Neuronal stem cell (in vitro differentiated cells): ENCODE measurements around the gene CCDC91. TPM values are rescaled to one million over a fixed set of nuclear protein-coding genes. Genes with fewer than 3 reads are reported as not detected.

Source experiments
- DNase-seq: peaks from one replicate; pipeline ENCODE4 v3.0.0-alpha.2; 2013; ENCODE audit warnings: low spot score
- H2AFZ ChIP-seq: one replicate; pipeline ENCODE4 v1.6.1; 2013; ENCODE audit warnings: mild to moderate bottlenecking, low read length, inconsistent platforms
- H2AK5ac ChIP-seq: 2 replicates; pipeline ENCODE4 v1.6.1; 2013; ENCODE audit warnings: low read depth, mild to moderate bottlenecking, inconsistent platforms, low read length, moderate library complexity, mixed read lengths
- H2BK120ac ChIP-seq: 2 replicates; pipeline ENCODE4 v1.6.1; 2013; ENCODE audit warnings: low read depth, mild to moderate bottlenecking, inconsistent platforms, low read length, moderate library complexity, mixed read lengths
- H2BK12ac ChIP-seq: one replicate; pipeline ENCODE4 v1.6.1; 2013; ENCODE audit warnings: low read length, inconsistent platforms
- H2BK15ac ChIP-seq: 2 replicates; pipeline ENCODE4 v1.6.1; 2013; ENCODE audit warnings: mild to moderate bottlenecking, low read length, inconsistent platforms, mixed read lengths
- H2BK5ac ChIP-seq: one replicate; pipeline ENCODE4 v1.6.1; 2013; ENCODE audit warnings: inconsistent platforms, mild to moderate bottlenecking, low read length, moderate library complexity
- H3K14ac ChIP-seq: one replicate; pipeline ENCODE4 v1.6.1; 2013; ENCODE audit warnings: low read length, inconsistent platforms
- H3K18ac ChIP-seq: 2 replicates; pipeline ENCODE4 v1.6.1; 2013; ENCODE audit warnings: low read length, inconsistent platforms
- H3K23ac ChIP-seq: 2 replicates; pipeline ENCODE4 v1.6.1; 2013; ENCODE audit warnings: low read depth, mild to moderate bottlenecking, mixed read lengths, low read length, inconsistent platforms; ENCODE audit not compliant: poor library complexity
- H3K27ac ChIP-seq: replicated peaks from 3 replicates; pipeline ENCODE4 v1.5.1; 2013; ENCODE audit warnings: low read length, inconsistent platforms
- H3K27me3 ChIP-seq, 3 experiments: 2 replicates each; pipeline ENCODE4 v1.6.1; 2013; ENCODE audit warnings: low read length in 3 of 3, mild to moderate bottlenecking in 2 of 3, inconsistent platforms in 1 of 3, low read depth in 1 of 3, mixed read lengths in 1 of 3, moderate library complexity in 1 of 3; ENCODE audit not compliant: control insufficient read depth in 3 of 3, insufficient read depth in 3 of 3
- H3K36me3 ChIP-seq, 2 donors: replicated peaks in 1 of 2; 2 replicates each; pipeline ENCODE4 v1.6.1; 2013; ENCODE audit warnings: low read length in 2 of 2; ENCODE audit not compliant: control insufficient read depth in 2 of 2, insufficient read depth in 2 of 2
- H3K4ac ChIP-seq: 2 replicates; pipeline ENCODE4 v1.6.1; 2013; ENCODE audit warnings: inconsistent platforms, mild to moderate bottlenecking, low read length, moderate library complexity
- H3K4me1 ChIP-seq, 2 donors: 1 replicate in 1 of 2; 2 replicates in 1 of 2; pipeline ENCODE4 v1.6.1; 2013; ENCODE audit warnings: low read length in 2 of 2, low read depth in 1 of 2; ENCODE audit not compliant: control insufficient read depth in 2 of 2, insufficient read depth in 1 of 2
- H3K4me2 ChIP-seq: one replicate; pipeline ENCODE4 v1.6.1; 2013; ENCODE audit warnings: mild to moderate bottlenecking, low read length, inconsistent platforms; ENCODE audit not compliant: insufficient read depth, poor library complexity, severe bottlenecking
- H3K4me3 ChIP-seq, 2 donors: 2 replicates each; pipeline ENCODE4 v1.5.1; 2013; ENCODE audit warnings: low read length in 2 of 2, mild to moderate bottlenecking in 2 of 2, inconsistent platforms in 1 of 2, moderate library complexity in 1 of 2
- H3K79me1 ChIP-seq: one replicate; pipeline ENCODE4 v1.6.1; 2013; ENCODE audit warnings: low read depth, mild to moderate bottlenecking, inconsistent platforms, low read length, moderate library complexity
- H3K9ac ChIP-seq: one replicate; pipeline ENCODE4 v1.6.1; 2013; ENCODE audit warnings: mild to moderate bottlenecking, low read depth, low read length, inconsistent platforms; ENCODE audit not compliant: poor library complexity
- H3K9me3 ChIP-seq, 2 donors: replicated peaks in 1 of 2; 2 replicates each; pipeline versions ENCODE3 to v1.6.1; 2013; ENCODE audit warnings: low read length in 2 of 2, mild to moderate bottlenecking in 2 of 2, inconsistent platforms in 1 of 2, low read depth in 1 of 2, mixed read lengths in 1 of 2, moderate library complexity in 1 of 2; ENCODE audit not compliant: control insufficient read depth in 2 of 2, insufficient read depth in 1 of 2
- H4K8ac ChIP-seq: one replicate; pipeline ENCODE4 v1.6.1; 2013; ENCODE audit warnings: low read depth, mild to moderate bottlenecking, inconsistent platforms, low read length, moderate library complexity
- H4K91ac ChIP-seq: one replicate; pipeline ENCODE4 v1.6.1; 2013; ENCODE audit warnings: low read length, low read depth, mild to moderate bottlenecking, inconsistent platforms; ENCODE audit not compliant: poor library complexity
- WGBS, 2 donors: extraction: QIAGEN DNeasy Blood & Tissue Kit; methylation state at CpG; one replicate each; pipeline ENCODE4 v1.1.7; 2013; ENCODE audit warnings: missing lambda C conversion rate in 2 of 2, mixed read lengths in 1 of 2; ENCODE audit not compliant: insufficient read length in 2 of 2, insufficient replicate concordance in 1 of 2; ENCODE audit errors: extremely low coverage in 2 of 2; 5-methylcytosine and 5-hydroxymethylcytosine counted together
- polyA plus RNA-seq, 2 experiments: library from polyadenylated mRNA; stranded (reverse); fragments of 200-250 nt; gene quantifications; one replicate each; pipeline ENCODE4 v1.2.3, GENCODE V29; 2013

Gene CCDC91, protein sequence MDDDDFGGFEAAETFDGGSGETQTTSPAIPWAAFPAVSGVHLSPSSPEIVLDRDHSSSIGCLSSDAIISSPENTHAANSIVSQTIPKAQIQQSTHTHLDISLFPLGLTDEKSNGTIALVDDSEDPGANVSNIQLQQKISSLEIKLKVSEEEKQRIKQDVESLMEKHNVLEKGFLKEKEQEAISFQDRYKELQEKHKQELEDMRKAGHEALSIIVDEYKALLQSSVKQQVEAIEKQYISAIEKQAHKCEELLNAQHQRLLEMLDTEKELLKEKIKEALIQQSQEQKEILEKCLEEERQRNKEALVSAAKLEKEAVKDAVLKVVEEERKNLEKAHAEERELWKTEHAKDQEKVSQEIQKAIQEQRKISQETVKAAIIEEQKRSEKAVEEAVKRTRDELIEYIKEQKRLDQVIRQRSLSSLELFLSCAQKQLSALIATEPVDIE
- polyA plus RNA-seq (2013, experiment 1 of 2): 30.9 TPM
- polyA plus RNA-seq (2013, experiment 2 of 2): 35.1 TPM

DNA sequence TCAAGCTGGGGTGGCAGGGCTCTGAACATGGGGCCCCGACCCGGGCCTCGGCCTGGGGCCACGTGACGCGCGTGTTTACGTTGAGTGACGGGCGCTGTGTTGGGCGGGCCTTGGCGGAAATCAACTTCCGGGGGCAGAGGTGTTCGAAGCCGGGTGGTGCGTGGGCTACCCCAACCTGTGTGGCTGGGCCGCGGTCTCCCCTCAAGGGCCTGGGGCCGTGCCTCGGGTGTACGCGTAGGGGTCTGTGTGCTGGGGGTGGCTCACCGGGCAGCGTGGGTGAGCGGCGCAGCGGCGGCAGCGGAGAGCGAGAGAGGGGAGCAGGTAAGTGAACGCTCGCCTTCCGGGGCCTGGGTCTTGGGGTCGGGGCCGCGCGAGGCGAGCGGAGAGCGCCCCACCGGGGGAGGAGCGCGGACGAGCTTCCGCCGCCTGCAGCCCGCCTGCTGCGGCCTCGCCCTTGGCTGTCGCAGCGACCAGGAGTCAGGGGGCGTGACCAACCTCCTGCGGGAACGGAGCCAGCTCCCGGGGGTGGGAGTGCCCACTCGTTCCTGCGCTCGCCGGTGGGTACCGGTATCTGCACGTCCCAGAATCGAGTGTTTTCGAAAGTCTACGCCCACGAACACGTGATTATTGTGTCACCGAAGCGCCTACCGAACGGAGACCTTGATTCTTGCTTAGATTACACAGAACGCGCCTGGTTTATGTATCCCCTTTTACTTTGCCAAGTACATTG, at the start of gene CCDC91:
Gene CCDC91, plus strand, starts transcription at position 136 of the 730 bp plus-strand sequence. CDS start 66,760 bp downstream, outside the sequence.
- peak within 1 kb of the TSS; percentile 61 for H2BK120ac ChIP-seq
- H3K27ac ChIP-seq: no peak within 1 kb of the TSS
- H3K9me3 ChIP-seq: no peaks in the 10 kb centered on the region
- peak within 1 kb of the TSS; percentile 92 for H2BK15ac ChIP-seq
- peak within 1 kb of the TSS; percentile 83 for H4K8ac ChIP-seq
- H3K18ac ChIP-seq: peak within 1 kb of the TSS; percentile 100
- H3K27me3 ChIP-seq: no peaks in the 10 kb centered on the region
- peaks cover 0 to 5% of the 10 kb centered on the region in 2 donors for H3K4me1 ChIP-seq
- H2AK5ac ChIP-seq: no peak within 1 kb of the TSS
- H3K4me2 ChIP-seq: peak within 1 kb of the TSS; percentile 70
- H3K4me3 ChIP-seq: peak within 1 kb of the TSS; percentile 67 to 95
- H4K91ac ChIP-seq: peak within 1 kb of the TSS; percentile 97
- H3K36me3 ChIP-seq: no peaks in the 10 kb centered on the region
- peak within 1 kb of the TSS; percentile 94 for H2BK5ac ChIP-seq
- H2AFZ ChIP-seq: peak within 1 kb of the TSS; percentile 97
- H3K79me1 ChIP-seq: peaks cover 4% of the 10 kb centered on the region
- H3K23ac ChIP-seq: peak within 1 kb of the TSS; percentile 95
- WGBS, 2 donors: no CpG with 5 or more reads among the region's 72 CpGs
- peak; percentile 51 for DNase-seq
- peak within 1 kb of the TSS; percentile 99 for H3K14ac ChIP-seq
- peak within 1 kb of the TSS; percentile 98 for H3K9ac ChIP-seq
- peak within 1 kb of the TSS; percentile 90 for H2BK12ac ChIP-seq
- H3K4ac ChIP-seq: no peak within 1 kb of the TSS

DNA sequence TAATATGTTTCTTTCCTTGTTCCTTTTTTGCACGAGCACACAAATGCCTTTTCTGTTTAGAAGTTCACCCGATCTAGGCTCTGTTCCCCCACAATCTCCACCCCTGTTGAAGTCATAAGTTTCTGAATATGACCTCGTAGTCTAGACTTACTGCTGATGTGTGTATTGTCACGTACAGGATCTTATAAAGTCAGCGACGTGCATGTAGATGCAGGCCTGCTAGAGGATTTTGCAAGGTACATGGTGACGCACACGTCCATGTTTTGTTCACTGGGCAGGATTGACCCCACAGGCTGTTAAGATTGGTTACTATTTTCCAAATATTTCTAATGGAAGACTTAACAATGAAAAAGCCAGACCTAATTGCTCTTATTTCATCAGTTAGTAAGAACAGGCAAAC, 46.2 kb upstream of the CCDC91 start:
- Histone ChIP-seq H3K27ac (no peak overlapping the region), H2BK120ac (no peak overlapping the region)

DNA sequence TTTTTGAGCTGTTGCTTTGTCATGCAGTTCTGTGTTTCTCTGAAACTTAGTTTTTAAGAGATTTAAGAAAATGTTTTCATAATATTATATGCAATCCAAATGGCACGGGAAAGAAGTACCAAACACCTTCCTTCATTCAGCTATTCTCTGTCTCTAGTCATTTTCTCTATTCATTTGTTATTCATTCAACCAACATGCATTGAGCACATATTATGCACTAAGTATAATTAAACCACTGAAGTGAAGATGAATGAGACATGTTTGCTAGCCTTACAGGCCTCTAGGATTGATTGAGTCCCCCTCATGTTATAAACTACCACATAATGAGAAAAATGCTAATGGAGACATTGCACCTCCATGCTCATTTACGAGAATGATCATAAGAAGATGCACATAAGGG, 45.7 kb upstream of the CCDC91 start:
- H3K4me1 ChIP-seq: no peaks in the 10 kb centered on the region
- no CpG with 5 or more reads among the region's 2 CpGs for WGBS, 2 donors
- no peak overlapping the region for H2AK5ac ChIP-seq
- no peak overlapping the region for H3K4ac ChIP-seq
- H3K27me3 ChIP-seq: no peaks in the 10 kb centered on the region
- H2AFZ ChIP-seq: no peak overlapping the region
- no peak overlapping the region for H2BK120ac ChIP-seq
- H3K14ac ChIP-seq: no peak overlapping the region
- no peak overlapping the region for H4K91ac ChIP-seq
- no peaks in the 10 kb centered on the region for H3K79me1 ChIP-seq
- H2BK5ac ChIP-seq: no peak overlapping the region
- no peak overlapping the region for H2BK15ac ChIP-seq
- no peak overlapping the region for H3K9ac ChIP-seq
- H4K8ac ChIP-seq: no peak overlapping the region
- DNase-seq: no peak
- no peak overlapping the region for H2BK12ac ChIP-seq
- H3K36me3 ChIP-seq: no peaks in the 10 kb centered on the region
- H3K9me3 ChIP-seq: no peaks in the 10 kb centered on the region
- H3K23ac ChIP-seq: no peak overlapping the region
- H3K4me2 ChIP-seq: no peak overlapping the region
- no peak overlapping the region for H3K18ac ChIP-seq
- no peak overlapping the region for H3K27ac ChIP-seq
- no peak overlapping the region for H3K4me3 ChIP-seq

More for the DNA sequence above, 46.2 kb upstream of the CCDC91 start:
- no peak overlapping the region for H3K4ac ChIP-seq
- H4K8ac ChIP-seq: no peak overlapping the region
- no peaks in the 10 kb centered on the region for H3K27me3 ChIP-seq
- no peak overlapping the region for H2AFZ ChIP-seq
- H3K9me3 ChIP-seq: no peaks in the 10 kb centered on the region
- H3K79me1 ChIP-seq: no peaks in the 10 kb centered on the region
- DNase-seq: no peak
- H3K23ac ChIP-seq: no peak overlapping the region
- H3K4me1 ChIP-seq: no peaks in the 10 kb centered on the region
- H3K14ac ChIP-seq: no peak overlapping the region
- no peak overlapping the region for H3K9ac ChIP-seq
- H2BK12ac ChIP-seq: no peak overlapping the region
- no peak overlapping the region for H4K91ac ChIP-seq
- no peak overlapping the region for H2BK15ac ChIP-seq
- WGBS, 2 donors: no CpG with 5 or more reads among the region's 8 CpGs
- no peaks in the 10 kb centered on the region for H3K36me3 ChIP-seq
- H3K4me2 ChIP-seq: no peak overlapping the region
- H2AK5ac ChIP-seq: no peak overlapping the region
- H2BK5ac ChIP-seq: no peak overlapping the region
- no peak overlapping the region for H3K4me3 ChIP-seq
- no peak overlapping the region for H3K18ac ChIP-seq

DNA sequence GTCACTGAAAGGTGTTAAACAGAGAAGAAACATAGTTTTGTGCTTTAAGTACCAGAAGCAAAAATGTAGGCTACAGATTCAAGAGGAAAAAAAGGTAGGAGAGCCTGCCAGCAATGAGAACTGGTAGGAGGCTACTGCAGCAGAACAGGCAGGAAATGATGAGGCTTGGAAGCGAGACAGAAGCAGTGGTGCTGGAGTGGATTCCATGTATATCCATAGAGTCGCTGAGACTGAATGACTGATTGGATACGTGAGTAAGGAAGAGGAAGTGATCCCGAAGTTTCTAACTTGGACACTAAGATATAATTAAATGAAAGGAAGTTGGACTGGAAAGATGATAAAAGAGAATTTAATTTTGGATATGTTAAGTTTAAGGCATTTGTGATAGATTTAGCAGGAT, 45.0 kb upstream of the CCDC91 start:
- Histone ChIP-seq H3K27me3 (no peaks in the 10 kb centered on the region), H3K14ac (no peak overlapping the region), H4K8ac (no peak overlapping the region), H2AFZ (no peak overlapping the region), H2BK12ac (no peak overlapping the region), H3K4me3 (no peak overlapping the region), H3K36me3 (no peaks in the 10 kb centered on the region), H3K27ac (no peak overlapping the region), H3K18ac (no peak overlapping the region), H3K23ac (no peak overlapping the region), H2AK5ac (no peak overlapping the region), H3K79me1 (no peaks in the 10 kb centered on the region), H2BK5ac (no peak overlapping the region), H4K91ac (no peak overlapping the region), H3K9ac (no peak overlapping the region), H3K4me1 (no peaks in the 10 kb centered on the region), H3K4me2 (no peak overlapping the region), H2BK120ac (no peak overlapping the region), H3K4ac (no peak overlapping the region), H2BK15ac (no peak overlapping the region), H3K9me3 (no peaks in the 10 kb centered on the region)
- no CpG with 5 or more reads among the region's 4 CpGs for WGBS, 2 donors
- DNase-seq: no peak
